Measurements from ENCODE around the gene OGDHL.

GRCh38 chr10:49700211-49700610 lies 61.9 kb downstream of the OGDHL start:
- no peak for TF ChIP-seq BHLHE40 (IDR thresholded peaks at IDR 0.05; ENCODE audit: borderline replicate concordance)
- no peak for TF ChIP-seq NFRKB (IDR thresholded peaks at IDR 0.05)

Data from HEK293T (cell line).